Fibroblast of the aortic adventitia (primary cell): ENCODE data around the gene FILIP1. TPM values are rescaled to one million over a fixed set of nuclear protein-coding genes. Genes with fewer than 3 reads are reported as not detected.
A peak's percentile ranks its signal among the peaks of the same experiment; 100 is the strongest.

Experiments used
- DNase-seq: peaks from one replicate; pipeline ENCODE4 v3.0.0-alpha.2; 2010; ENCODE audit warnings: low read depth
- H3K4me3 ChIP-seq: 2 replicates; pipeline ENCODE4 v1.5.1; 2011; ENCODE audit warnings: low read depth, mild to moderate bottlenecking, control low read depth, low read length, moderate library complexity
- total RNA-seq: library from RNA; depleted of rRNA; stranded (reverse); fragments of >200 nt; gene quantifications from 2 replicates; pipeline ENCODE4 v1.2.3, GENCODE V29; 2012; ENCODE audit warnings: low replicate concordance
- TF ChIP-seq, protein P1 (sequence below): IDR thresholded peaks from 2 replicates; pipeline ENCODE4 v1.5.1; 2011; ENCODE audit warnings: mild to moderate bottlenecking, low read length, control low read depth, inconsistent platforms; ENCODE audit not compliant: insufficient read depth

The FILIP1 gene
- total RNA-seq, 1 donor, result 0.45 TPM

DNA sequence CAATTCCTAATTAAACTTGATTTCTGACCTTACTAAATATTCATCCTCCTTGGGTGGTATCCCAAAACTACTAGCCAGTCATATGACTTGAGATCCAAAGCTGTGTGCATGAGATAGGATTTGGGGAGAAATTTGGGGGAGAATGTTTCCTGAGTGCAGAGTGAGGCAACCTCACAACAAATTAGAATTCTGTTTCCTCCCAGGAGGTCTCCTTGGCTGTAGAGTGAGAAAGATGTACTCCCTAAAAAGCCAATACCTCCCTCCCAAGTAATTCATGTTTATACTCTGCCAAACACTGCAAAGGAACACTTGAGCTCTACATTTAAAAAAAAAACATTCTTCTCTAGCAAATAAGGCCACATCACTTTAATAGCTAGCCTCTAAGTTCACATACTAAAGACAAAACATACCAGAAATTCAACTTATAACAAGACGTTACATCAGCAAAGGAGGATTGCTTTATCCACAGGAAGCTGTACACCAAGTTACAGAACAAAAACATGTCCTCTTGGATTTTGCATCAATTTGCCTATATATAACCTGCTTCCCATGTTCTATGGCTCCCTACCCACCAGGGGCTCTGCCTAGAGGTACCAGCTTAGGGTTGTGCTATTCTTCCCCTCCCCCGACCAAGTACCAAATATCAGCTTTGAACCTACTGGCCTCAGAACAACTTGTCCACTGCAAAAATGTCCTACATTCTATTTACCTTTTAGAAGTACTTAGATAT lies 193.6 kb downstream of the FILIP1 start:
- DNase-seq, result no peak
- TF ChIP-seq, protein P1, sequence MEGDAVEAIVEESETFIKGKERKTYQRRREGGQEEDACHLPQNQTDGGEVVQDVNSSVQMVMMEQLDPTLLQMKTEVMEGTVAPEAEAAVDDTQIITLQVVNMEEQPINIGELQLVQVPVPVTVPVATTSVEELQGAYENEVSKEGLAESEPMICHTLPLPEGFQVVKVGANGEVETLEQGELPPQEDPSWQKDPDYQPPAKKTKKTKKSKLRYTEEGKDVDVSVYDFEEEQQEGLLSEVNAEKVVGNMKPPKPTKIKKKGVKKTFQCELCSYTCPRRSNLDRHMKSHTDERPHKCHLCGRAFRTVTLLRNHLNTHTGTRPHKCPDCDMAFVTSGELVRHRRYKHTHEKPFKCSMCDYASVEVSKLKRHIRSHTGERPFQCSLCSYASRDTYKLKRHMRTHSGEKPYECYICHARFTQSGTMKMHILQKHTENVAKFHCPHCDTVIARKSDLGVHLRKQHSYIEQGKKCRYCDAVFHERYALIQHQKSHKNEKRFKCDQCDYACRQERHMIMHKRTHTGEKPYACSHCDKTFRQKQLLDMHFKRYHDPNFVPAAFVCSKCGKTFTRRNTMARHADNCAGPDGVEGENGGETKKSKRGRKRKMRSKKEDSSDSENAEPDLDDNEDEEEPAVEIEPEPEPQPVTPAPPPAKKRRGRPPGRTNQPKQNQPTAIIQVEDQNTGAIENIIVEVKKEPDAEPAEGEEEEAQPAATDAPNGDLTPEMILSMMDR, result no peak
- H3K4me3 ChIP-seq, result no peak overlapping the region

DNA sequence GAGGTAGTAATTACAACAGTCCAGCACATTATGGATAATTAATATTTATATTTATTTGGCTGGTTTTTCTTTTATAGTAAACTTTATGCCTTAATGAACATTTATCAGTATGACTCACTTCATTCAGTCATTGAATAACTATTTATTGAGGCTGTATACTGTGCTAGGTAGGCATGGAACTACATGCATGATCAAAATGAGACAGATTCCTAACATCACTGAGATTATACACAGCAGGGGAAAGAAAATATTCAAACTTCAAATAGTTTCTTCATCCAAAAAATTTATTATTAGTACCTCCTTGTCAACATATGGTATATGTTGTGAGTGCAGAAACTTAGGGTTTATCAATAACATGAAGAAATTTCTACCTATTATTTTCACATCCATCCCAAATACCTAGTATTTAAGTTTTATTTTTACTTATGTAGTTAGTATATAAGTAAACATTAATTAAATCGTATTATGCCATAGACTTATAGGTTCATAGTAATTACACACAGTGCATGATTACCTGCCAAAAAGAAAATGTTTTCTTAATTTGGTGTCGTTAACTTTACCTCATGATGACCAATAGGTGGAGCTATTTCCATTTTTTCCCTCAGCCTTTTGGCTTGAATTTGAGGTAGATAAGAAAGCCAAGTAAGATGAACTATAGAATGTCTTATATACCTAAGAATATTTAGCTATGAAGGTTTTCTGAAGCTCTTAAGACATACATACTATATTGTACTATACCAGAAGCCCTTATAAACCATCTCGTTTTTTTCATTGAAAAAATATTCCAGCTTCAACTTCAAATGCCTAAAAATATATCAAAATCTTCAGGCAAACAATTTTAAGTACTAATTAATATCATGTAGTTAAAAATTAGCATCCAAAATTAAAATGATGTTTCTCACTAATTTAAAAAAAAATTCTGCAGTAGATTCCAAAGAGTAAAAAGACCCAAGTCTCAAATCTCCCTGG lies 196.5 kb downstream of the FILIP1 start:
- TF ChIP-seq, protein P1, result peak; percentile 66
- no peak overlapping the region for H3K4me3 ChIP-seq
- peak; percentile 81 for DNase-seq

DNA sequence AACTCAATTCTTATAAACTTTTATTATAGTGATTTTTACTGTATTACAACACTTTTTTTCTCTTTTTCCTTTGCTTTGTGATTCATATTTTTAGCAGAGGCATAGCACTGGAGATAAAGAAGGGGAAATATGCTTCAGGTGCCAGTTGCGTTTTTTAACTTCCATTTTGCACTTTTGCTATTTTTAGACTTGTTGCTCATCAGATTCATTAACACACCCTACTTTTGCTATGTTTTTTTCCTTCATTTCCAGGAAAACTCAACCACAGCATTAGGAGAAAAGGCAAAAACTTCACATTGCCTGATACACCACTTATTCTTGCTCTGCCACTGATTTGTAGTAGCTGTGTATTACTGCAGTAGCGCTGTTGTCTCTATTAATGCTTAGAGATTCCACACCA lies 201.0 kb downstream of the FILIP1 start:
- TF ChIP-seq, protein P1, result no peak
- DNase-seq, result no peak
- H3K4me3 ChIP-seq, result no peak overlapping the region

DNA sequence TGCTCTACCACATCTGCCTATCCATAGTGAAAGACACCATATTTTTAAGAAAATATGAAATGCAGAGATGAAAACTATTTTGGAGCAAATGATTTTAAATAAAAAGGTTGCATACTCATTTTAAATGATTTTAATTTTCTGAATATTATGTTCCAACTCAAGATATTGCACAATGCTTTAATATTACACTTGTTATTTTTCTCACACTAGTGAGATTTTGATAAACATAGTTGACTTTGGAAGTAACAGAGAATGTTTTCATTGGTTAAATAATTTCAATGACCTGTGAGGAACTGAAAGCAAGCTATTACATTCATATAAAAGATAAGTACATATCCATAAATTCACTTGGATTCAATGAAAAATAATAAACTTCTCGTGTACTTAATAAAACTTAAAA lies 201.9 kb downstream of the FILIP1 start:
- no peak overlapping the region for H3K4me3 ChIP-seq
- TF ChIP-seq, protein P1, result no peak
- no peak for DNase-seq

DNA sequence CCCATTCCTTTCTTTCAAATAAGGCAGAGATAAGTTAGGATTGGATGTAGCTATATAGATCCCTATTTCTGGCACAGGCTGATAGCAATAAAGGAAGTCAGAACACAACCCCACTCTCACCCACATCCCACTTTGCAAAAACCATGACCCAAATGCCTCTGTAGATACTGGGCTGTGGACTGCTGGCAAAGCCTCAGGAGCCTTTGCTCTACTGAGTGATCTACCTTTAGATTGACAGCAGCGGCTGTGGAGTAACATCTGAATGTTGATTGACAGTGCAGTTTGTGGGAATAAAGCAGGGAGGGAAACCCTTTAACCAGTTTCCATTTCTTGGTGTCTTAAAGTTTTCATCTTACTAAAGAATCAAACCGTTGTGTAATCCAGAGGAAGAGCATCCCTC lies 202.3 kb downstream of the FILIP1 start:
- DNase-seq, result no peak
- TF ChIP-seq, protein P1, result no peak
- H3K4me3 ChIP-seq, result no peak overlapping the region

DNA sequence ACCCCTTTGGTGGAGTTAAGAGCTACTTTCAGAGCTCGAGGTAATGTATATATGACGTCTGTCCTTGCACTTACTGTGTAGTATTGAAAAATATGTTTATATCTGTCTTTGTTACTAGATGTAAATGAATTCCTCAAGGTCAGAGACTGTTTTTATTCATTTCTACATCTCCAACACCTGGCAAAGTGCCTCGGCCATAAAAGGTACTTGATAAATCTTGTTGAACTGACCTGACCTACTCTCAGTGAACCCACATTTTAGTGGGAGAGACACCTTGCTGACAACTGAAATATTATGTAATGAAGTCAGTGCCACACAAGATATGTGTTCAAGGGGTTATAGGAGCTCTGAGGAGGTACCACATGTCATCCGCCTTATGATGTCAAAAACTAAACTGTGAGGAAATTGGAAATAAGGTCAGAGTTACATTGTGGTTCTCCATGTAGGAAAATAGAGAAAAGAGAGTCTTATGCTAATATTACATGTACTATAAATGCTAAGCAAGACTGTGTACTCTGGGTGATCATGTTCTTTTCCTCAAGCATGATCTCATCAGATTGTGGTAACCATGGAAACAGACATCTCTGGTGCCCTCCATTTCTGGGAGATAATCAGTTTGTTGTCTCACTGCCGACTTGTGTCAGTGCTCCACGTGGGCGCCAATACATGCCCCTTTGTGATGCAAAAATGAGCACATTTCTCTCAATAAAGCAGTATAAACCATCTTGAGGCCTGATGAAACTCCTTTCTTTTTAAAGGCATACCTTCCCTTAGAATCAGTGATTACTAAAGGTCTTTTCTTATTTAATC lies 203.3 kb downstream of the FILIP1 start:
- DNase-seq, result no peak
- H3K4me3 ChIP-seq, result no peak overlapping the region

More for the DNA sequence above, 203.3 kb downstream of the FILIP1 start:
- TF ChIP-seq, protein P1, result no peak
